ENCODE results near the gene CABLES2. TPM values are rescaled to one million over a fixed set of nuclear protein-coding genes. Genes with fewer than 3 reads are reported as not detected.

The CABLES2 gene
- total RNA-seq, 1 donor from 2014 or later, result 8.1 TPM

GRCh38 chr20:62451156-62451767 is 44.2 kb upstream of the CABLES2 start:
- no peaks in the 10 kb centered on the region for H3K79me2 ChIP-seq (ENCODE audit: low read depth)
- Mint-ChIP-seq H3K9me3 (no peaks in the 10 kb centered on the region), H3K4me3 (no peak overlapping the region), H3K4me1 (peaks cover 36% of the 10 kb centered on the region), H3K36me3 (no peaks in the 10 kb centered on the region), H3K27ac (no peak overlapping the region), H3K27me3 (ENCODE audit: insufficient read depth, low read depth) (peaks cover 18% of the 10 kb centered on the region)
- H3K27me3 ChIP-seq, result no peaks in the 10 kb centered on the region
- no peak for DNase-seq (ENCODE audit: low spot score)
- H3K4me2 ChIP-seq, result no peak overlapping the region
- no peaks in the 10 kb centered on the region for H3K9me3 ChIP-seq (ENCODE audit: low read depth)
- peaks cover 25% of the 10 kb centered on the region for H3K4me1 ChIP-seq
- no peaks in the 10 kb centered on the region for H4K20me1 ChIP-seq (ENCODE audit: low read depth)
- H3K27ac ChIP-seq, result no peak overlapping the region
- H3K36me3 ChIP-seq, result no peaks in the 10 kb centered on the region
- no peaks in the 10 kb centered on the region for H3F3A ChIP-seq (ENCODE audit: low read depth)
- H2AFZ ChIP-seq (replicated peaks), result no peak overlapping the region
- no peak for TF ChIP-seq CTCF (IDR thresholded peaks at IDR 0.05)
- TF ChIP-seq EZH2phosphoT487 (IDR thresholded peaks at IDR 0.05), result no peak
- no peak for TF ChIP-seq EZH2 (IDR thresholded peaks at IDR 0.05)
- no peak overlapping the region for H3K9ac ChIP-seq
- no peak overlapping the region for H3K4me3 ChIP-seq

GRCh38 chr20:62449951-62450691 is 43.0 kb upstream of the CABLES2 start:
- Histone ChIP-seq H3K36me3 (no peaks in the 10 kb centered on the region), H3K27ac (no peak overlapping the region), H3K9me3 (ENCODE audit: low read depth) (no peaks in the 10 kb centered on the region), H3F3A (ENCODE audit: low read depth) (no peaks in the 10 kb centered on the region), H3K4me3 (no peak overlapping the region), H3K27me3 (no peaks in the 10 kb centered on the region), H3K4me1 (peaks cover 18% of the 10 kb centered on the region), H3K9ac (no peak overlapping the region), H3K4me2 (no peak overlapping the region), H2AFZ (replicated peaks) (no peak overlapping the region), H3K79me2 (ENCODE audit: low read depth) (no peaks in the 10 kb centered on the region), H4K20me1 (ENCODE audit: low read depth) (no peaks in the 10 kb centered on the region)
- Mint-ChIP-seq H3K4me3 (no peak overlapping the region), H3K27me3 (ENCODE audit: insufficient read depth, low read depth) (peaks cover 18% of the 10 kb centered on the region), H3K4me1 (peaks cover 32% of the 10 kb centered on the region), H3K27ac (no peak overlapping the region), H3K9me3 (no peaks in the 10 kb centered on the region), H3K36me3 (no peaks in the 10 kb centered on the region)
- TF ChIP-seq CTCF (IDR thresholded peaks at IDR 0.05), result no peak
- no peak for TF ChIP-seq EZH2 (IDR thresholded peaks at IDR 0.05)
- TF ChIP-seq EZH2phosphoT487 (IDR thresholded peaks at IDR 0.05), result no peak
- DNase-seq (ENCODE audit: low spot score), result no peak

GRCh38 chr20:62448788-62449187 is 41.7 kb upstream of the CABLES2 start:
- Mint-ChIP-seq H3K27me3 (ENCODE audit: insufficient read depth, low read depth) (peaks cover 20% of the 10 kb centered on the region), H3K4me3 (no peak overlapping the region)
- no peaks in the 10 kb centered on the region for H3K79me2 ChIP-seq (ENCODE audit: low read depth)

More at GRCh38 chr20:62448788-62449187, 41.7 kb upstream of the CABLES2 start:
- Histone ChIP-seq H3K9me3 (ENCODE audit: low read depth) (no peaks in the 10 kb centered on the region), H2AFZ (replicated peaks) (no peak overlapping the region), H3K4me2 (peak overlapping the region; percentile 27), H3F3A (ENCODE audit: low read depth) (no peaks in the 10 kb centered on the region), H3K9ac (no peak overlapping the region), H3K4me1 (peaks cover 13% of the 10 kb centered on the region), H3K27ac (no peak overlapping the region), H3K4me3 (no peak overlapping the region), H3K36me3 (no peaks in the 10 kb centered on the region), H4K20me1 (ENCODE audit: low read depth) (no peaks in the 10 kb centered on the region), H3K27me3 (no peaks in the 10 kb centered on the region)
- no peaks in the 10 kb centered on the region for H3K36me3 Mint-ChIP-seq
- peaks cover 30% of the 10 kb centered on the region for H3K4me1 Mint-ChIP-seq
- DNase-seq (ENCODE audit: low spot score), result peak; percentile 73
- TF ChIP-seq EZH2 (IDR thresholded peaks at IDR 0.05) (no peak), EZH2phosphoT487 (IDR thresholded peaks at IDR 0.05) (no peak), CTCF (IDR thresholded peaks at IDR 0.05) (no peak)
- no peak overlapping the region for H3K27ac Mint-ChIP-seq
- no peaks in the 10 kb centered on the region for H3K9me3 Mint-ChIP-seq
